ENCODE data around the gene ZNFX1. TPM values are rescaled to one million over a fixed set of nuclear protein-coding genes. Genes with fewer than 3 reads are reported as not detected.

The ZNFX1 gene
- polyA plus RNA-seq, 1 donor from 2014 or later: 5.4 TPM

GRCh38 chr20:49248879-49249665 lies 28.8 kb downstream of the ZNFX1 start:
- no peak for TF ChIP-seq REST (IDR thresholded peaks at IDR 0.05; ENCODE audit: borderline replicate concordance)
- TF ChIP-seq POLR2AphosphoS5 (IDR thresholded peaks at IDR 0.05): no peak
- no peak for TF ChIP-seq EP300 (conservative IDR thresholded peaks at IDR 0.05; ENCODE audit: poor library complexity, severe bottlenecking)
- no peak overlapping the region for H3K27ac ChIP-seq (ENCODE audit: low read length)

GRCh38 chr20:49248301-49248700 lies 29.6 kb downstream of the ZNFX1 start:
- TF ChIP-seq CTCF (IDR thresholded peaks at IDR 0.05; ENCODE audit: poor library complexity, severe bottlenecking): no peak
- TF ChIP-seq EP300 (conservative IDR thresholded peaks at IDR 0.05; ENCODE audit: poor library complexity, severe bottlenecking): no peak
- TF ChIP-seq RAD21 (conservative IDR thresholded peaks at IDR 0.05): no peak
- no peak for TF ChIP-seq REST (IDR thresholded peaks at IDR 0.05; ENCODE audit: borderline replicate concordance)
- no peak for TF ChIP-seq MXI1 (conservative IDR thresholded peaks at IDR 0.05; ENCODE audit: poor library complexity, severe bottlenecking)
- no peak for TF ChIP-seq EZH2 (IDR thresholded peaks at IDR 0.05; ENCODE audit: borderline replicate concordance, insufficient read depth, low read length, poor library complexity, severe bottlenecking)
- TF ChIP-seq SMC3 (conservative IDR thresholded peaks at IDR 0.05; ENCODE audit: poor library complexity): no peak
- TF ChIP-seq TAF1 (IDR thresholded peaks at IDR 0.05; ENCODE audit: low read depth): no peak
- TF ChIP-seq POLR2AphosphoS5 (IDR thresholded peaks at IDR 0.05): no peak
- Histone ChIP-seq H3F3A (ENCODE audit: insufficient read depth, low read length, poor library complexity, severe bottlenecking) (no peaks in the 10 kb centered on the region), H4K20me1 (ENCODE audit: insufficient read depth) (no peaks in the 10 kb centered on the region), H3K9me2 (ENCODE audit: insufficient read depth, low read length) (no peaks in the 10 kb centered on the region), H3K79me2 (replicated peaks; ENCODE audit: insufficient read depth, low read length) (no peaks in the 10 kb centered on the region), H3K4me3 (ENCODE audit: low read length) (no peak overlapping the region), H3K36me3 (ENCODE audit: insufficient read depth, low read length) (peaks cover 7% of the 10 kb centered on the region), H3K27ac (ENCODE audit: low read length) (no peak overlapping the region), H3K4me2 (ENCODE audit: low read length) (no peak overlapping the region), H2AFZ (ENCODE audit: low read depth, low read length) (no peak overlapping the region), H3K9me3 (ENCODE audit: low read length) (no peaks in the 10 kb centered on the region), H3K27me3 (ENCODE audit: insufficient read depth, low read depth, low read length) (no peaks in the 10 kb centered on the region), H3K9ac (ENCODE audit: low read length) (no peak overlapping the region)

More at GRCh38 chr20:49248879-49249665, 28.8 kb downstream of the ZNFX1 start:
- no peaks in the 10 kb centered on the region for H3K9me2 ChIP-seq (ENCODE audit: insufficient read depth, low read length)
- no peaks in the 10 kb centered on the region for H3F3A ChIP-seq (ENCODE audit: insufficient read depth, low read length, poor library complexity, severe bottlenecking)
- no peaks in the 10 kb centered on the region for H3K27me3 ChIP-seq (ENCODE audit: insufficient read depth, low read depth, low read length)
- H3K4me3 ChIP-seq (ENCODE audit: low read length): no peak overlapping the region
- no peak overlapping the region for H2AFZ ChIP-seq (ENCODE audit: low read depth, low read length)
- no peaks in the 10 kb centered on the region for H3K79me2 ChIP-seq (replicated peaks; ENCODE audit: insufficient read depth, low read length)
- no peak overlapping the region for H3K4me2 ChIP-seq (ENCODE audit: low read length)
- H4K20me1 ChIP-seq (ENCODE audit: insufficient read depth): no peaks in the 10 kb centered on the region
- H3K36me3 ChIP-seq (ENCODE audit: insufficient read depth, low read length): peaks cover 4% of the 10 kb centered on the region
- no peaks in the 10 kb centered on the region for H3K9me3 ChIP-seq (ENCODE audit: low read length)
- H3K9ac ChIP-seq (ENCODE audit: low read length): no peak overlapping the region

Measured in neural cell (in vitro differentiated cells).